GM12892 (cell line): ENCODE data around the gene SMYD3.

ENCODE experiments used
- POLR2AphosphoS5 ChIP-seq: IDR thresholded peaks from 2 replicates; pipeline ENCODE4 v1.6.1; 2011; ENCODE audit warnings: low read depth, low read length, control low read depth
- TAF1 ChIP-seq: IDR thresholded peaks from 2 replicates; pipeline ENCODE4 v1.6.1; 2011; ENCODE audit warnings: low read depth, mild to moderate bottlenecking, control low read depth, low read length, borderline replicate concordance

- no peak for TF ChIP-seq POLR2AphosphoS5
- TF ChIP-seq TAF1, result no peak
Measured at GRCh38 chr1:246508897-246509688, 2.0 kb upstream of the SMYD3 start.
